ENCODE measurements around the gene ENO4. TPM values are rescaled to one million over a fixed set of nuclear protein-coding genes. Genes with fewer than 3 reads are reported as not detected.

ENO4 gene
- total RNA-seq, 1 experiment from 2014 or later, result 0.22 TPM

DNA sequence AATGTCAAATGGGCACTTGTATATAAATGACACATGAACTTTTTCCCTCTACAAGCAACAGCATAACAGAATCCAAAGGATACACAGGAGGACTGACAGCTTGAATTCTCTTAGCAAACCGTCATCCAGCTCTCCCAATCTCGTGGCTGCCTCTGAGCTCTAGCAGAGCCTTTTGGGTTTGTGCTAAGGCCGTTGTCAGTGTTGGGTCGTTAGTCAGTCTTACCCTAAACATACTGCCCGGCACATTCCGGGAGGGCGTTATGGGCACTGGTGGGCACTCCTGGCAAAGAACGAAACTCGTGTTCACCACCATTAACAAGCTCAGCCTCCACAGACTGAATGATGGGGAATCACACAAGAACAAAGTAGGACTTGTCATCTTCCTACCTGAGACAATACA lies 19.6 kb upstream of the ENO4 start:
- no peaks in the 10 kb centered on the region for H3K9me2 ChIP-seq (ENCODE audit: insufficient read depth)
- no peak overlapping the region for H3K4me2 ChIP-seq (ENCODE audit: low read length)
- no peaks in the 10 kb centered on the region for H4K20me1 ChIP-seq (ENCODE audit: insufficient read depth)
- no peak overlapping the region for H2AFZ ChIP-seq (ENCODE audit: low read depth, low read length, poor library complexity, severe bottlenecking)
- H3K27me3 ChIP-seq (ENCODE audit: insufficient read depth, low read length), result no peaks in the 10 kb centered on the region
- ChIA-PET POLR2A (no interaction called here), RAD21 (ENCODE audit: low non-redundant PET in 1 of 2, low total read pairs in 2 of 2, uncharacterized antibody in 2 of 2, unreplicated experiment in 2 of 2) (no interaction called here), CTCF (no interaction called here)
- TF ChIP-seq POLR2A (IDR thresholded peaks at IDR 0.05; ENCODE audit: borderline replicate concordance, extremely low read depth, insufficient read depth, insufficient read length) (no peak), RAD21 (IDR thresholded peaks at IDR 0.05; ENCODE audit: low read depth) (no peak), POLR2AphosphoS5 (IDR thresholded peaks at IDR 0.05; ENCODE audit: low read depth, low read length) (no peak), SIN3A (IDR thresholded peaks at IDR 0.05; ENCODE audit: low read depth) (no peak), EGR1 (IDR thresholded peaks at IDR 0.05; ENCODE audit: low read depth) (no peak), CEBPB (IDR thresholded peaks at IDR 0.05; ENCODE audit: low read depth) (no peak), YY1 (IDR thresholded peaks at IDR 0.05; ENCODE audit: extremely low read depth, insufficient replicate concordance, low read depth, low read length) (no peak), JUND (IDR thresholded peaks at IDR 0.05) (no peak), SRF (IDR thresholded peaks at IDR 0.05; ENCODE audit: low read depth) (no peak), EZH2phosphoT487 (IDR thresholded peaks at IDR 0.05; ENCODE audit: borderline replicate concordance) (no peak), CBX3 (IDR thresholded peaks at IDR 0.05; ENCODE audit: low read depth) (no peak)
- TF ChIP-seq, protein P1, sequence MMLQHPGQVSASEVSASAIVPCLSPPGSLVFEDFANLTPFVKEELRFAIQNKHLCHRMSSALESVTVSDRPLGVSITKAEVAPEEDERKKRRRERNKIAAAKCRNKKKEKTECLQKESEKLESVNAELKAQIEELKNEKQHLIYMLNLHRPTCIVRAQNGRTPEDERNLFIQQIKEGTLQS (IDR thresholded peaks at IDR 0.05), result no peak
- TF ChIP-seq, protein P2, sequence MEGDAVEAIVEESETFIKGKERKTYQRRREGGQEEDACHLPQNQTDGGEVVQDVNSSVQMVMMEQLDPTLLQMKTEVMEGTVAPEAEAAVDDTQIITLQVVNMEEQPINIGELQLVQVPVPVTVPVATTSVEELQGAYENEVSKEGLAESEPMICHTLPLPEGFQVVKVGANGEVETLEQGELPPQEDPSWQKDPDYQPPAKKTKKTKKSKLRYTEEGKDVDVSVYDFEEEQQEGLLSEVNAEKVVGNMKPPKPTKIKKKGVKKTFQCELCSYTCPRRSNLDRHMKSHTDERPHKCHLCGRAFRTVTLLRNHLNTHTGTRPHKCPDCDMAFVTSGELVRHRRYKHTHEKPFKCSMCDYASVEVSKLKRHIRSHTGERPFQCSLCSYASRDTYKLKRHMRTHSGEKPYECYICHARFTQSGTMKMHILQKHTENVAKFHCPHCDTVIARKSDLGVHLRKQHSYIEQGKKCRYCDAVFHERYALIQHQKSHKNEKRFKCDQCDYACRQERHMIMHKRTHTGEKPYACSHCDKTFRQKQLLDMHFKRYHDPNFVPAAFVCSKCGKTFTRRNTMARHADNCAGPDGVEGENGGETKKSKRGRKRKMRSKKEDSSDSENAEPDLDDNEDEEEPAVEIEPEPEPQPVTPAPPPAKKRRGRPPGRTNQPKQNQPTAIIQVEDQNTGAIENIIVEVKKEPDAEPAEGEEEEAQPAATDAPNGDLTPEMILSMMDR (IDR thresholded peaks at IDR 0.05 in 2 of 3, conservative IDR thresholded peaks at IDR 0.05 in 1 of 3; ENCODE audit: borderline replicate concordance in 1 of 3, insufficient read depth in 1 of 3, low read depth in 2 of 3, low read length in 2 of 3), result no peak
- TF ChIP-seq, protein P3, sequence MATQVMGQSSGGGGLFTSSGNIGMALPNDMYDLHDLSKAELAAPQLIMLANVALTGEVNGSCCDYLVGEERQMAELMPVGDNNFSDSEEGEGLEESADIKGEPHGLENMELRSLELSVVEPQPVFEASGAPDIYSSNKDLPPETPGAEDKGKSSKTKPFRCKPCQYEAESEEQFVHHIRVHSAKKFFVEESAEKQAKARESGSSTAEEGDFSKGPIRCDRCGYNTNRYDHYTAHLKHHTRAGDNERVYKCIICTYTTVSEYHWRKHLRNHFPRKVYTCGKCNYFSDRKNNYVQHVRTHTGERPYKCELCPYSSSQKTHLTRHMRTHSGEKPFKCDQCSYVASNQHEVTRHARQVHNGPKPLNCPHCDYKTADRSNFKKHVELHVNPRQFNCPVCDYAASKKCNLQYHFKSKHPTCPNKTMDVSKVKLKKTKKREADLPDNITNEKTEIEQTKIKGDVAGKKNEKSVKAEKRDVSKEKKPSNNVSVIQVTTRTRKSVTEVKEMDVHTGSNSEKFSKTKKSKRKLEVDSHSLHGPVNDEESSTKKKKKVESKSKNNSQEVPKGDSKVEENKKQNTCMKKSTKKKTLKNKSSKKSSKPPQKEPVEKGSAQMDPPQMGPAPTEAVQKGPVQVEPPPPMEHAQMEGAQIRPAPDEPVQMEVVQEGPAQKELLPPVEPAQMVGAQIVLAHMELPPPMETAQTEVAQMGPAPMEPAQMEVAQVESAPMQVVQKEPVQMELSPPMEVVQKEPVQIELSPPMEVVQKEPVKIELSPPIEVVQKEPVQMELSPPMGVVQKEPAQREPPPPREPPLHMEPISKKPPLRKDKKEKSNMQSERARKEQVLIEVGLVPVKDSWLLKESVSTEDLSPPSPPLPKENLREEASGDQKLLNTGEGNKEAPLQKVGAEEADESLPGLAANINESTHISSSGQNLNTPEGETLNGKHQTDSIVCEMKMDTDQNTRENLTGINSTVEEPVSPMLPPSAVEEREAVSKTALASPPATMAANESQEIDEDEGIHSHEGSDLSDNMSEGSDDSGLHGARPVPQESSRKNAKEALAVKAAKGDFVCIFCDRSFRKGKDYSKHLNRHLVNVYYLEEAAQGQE (IDR thresholded peaks at IDR 0.05; ENCODE audit: low read depth), result no peak
- TF ChIP-seq, protein P4, sequence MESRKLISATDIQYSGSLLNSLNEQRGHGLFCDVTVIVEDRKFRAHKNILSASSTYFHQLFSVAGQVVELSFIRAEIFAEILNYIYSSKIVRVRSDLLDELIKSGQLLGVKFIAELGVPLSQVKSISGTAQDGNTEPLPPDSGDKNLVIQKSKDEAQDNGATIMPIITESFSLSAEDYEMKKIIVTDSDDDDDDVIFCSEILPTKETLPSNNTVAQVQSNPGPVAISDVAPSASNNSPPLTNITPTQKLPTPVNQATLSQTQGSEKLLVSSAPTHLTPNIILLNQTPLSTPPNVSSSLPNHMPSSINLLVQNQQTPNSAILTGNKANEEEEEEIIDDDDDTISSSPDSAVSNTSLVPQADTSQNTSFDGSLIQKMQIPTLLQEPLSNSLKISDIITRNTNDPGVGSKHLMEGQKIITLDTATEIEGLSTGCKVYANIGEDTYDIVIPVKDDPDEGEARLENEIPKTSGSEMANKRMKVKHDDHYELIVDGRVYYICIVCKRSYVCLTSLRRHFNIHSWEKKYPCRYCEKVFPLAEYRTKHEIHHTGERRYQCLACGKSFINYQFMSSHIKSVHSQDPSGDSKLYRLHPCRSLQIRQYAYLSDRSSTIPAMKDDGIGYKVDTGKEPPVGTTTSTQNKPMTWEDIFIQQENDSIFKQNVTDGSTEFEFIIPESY (IDR thresholded peaks at IDR 0.05; ENCODE audit: extremely low read depth, insufficient replicate concordance, low read length), result no peak
- H3K9me3 ChIP-seq (ENCODE audit: control insufficient read depth in 1 of 2, insufficient read depth in 1 of 2, low read depth in 1 of 2, low read length in 2 of 2), result no peaks in the 10 kb centered on the region
- intact Hi-C loops (cut with micrococcal nuclease), result no loop called here
- H3K79me2 ChIP-seq (ENCODE audit: insufficient read depth, low read length), result no peaks in the 10 kb centered on the region
- BruUV-seq (replicated peaks), result no TSS peak
- ATAC-seq, result no peak
- no peak overlapping the region for H3K9ac ChIP-seq (ENCODE audit: low read length)
- H3K27ac ChIP-seq (ENCODE audit: low read depth, low read length), result no peak overlapping the region
- DNase-seq (ENCODE audit: low read depth, low spot score), result no peak
- peaks cover 0 to 11% of the 10 kb centered on the region in 2 experiments; a peak in 2 of 4 replicates for H3K4me1 ChIP-seq (ENCODE audit: control insufficient read depth in 1 of 2, insufficient read depth in 2 of 2, low read length in 2 of 2)
- 0 out of 4 replicates have a peak, but pooled peaks cover 0 to 4% of the 10 kb centered on the region in 2 experiments for H3K36me3 ChIP-seq (ENCODE audit: control insufficient read depth in 1 of 2, insufficient read depth in 2 of 2, low read length in 2 of 2)
- no peak overlapping the region for H3K4me3 ChIP-seq (replicated peaks in 1 of 2; ENCODE audit: low read depth in 1 of 2, low read length in 2 of 2)

All from HCT116 (cell line).